ENCODE data around the gene OGA. TPM values are rescaled to one million over a fixed set of nuclear protein-coding genes. Genes with fewer than 3 reads are reported as not detected.
"Not testable (repeated sequence)": the region's sequence is repeated elsewhere in the genome, so short reads cannot be mapped to it uniquely, and the experiment has no call there.

Gene OGA
- total RNA-seq, 2 experiments from 2014 or later = 395 to 416 TPM

GRCh38 chr10:101789686-101790085 lies 28.6 kb downstream of the OGA start:
- ATAC-seq (ENCODE audit: poor library complexity) (no peak), DNase-seq (no peak)
- no peak overlapping the region for H3K27ac ChIP-seq (ENCODE audit: low read depth in 1 of 2, low read length in 2 of 2)
- intact Hi-C loops (cut with DNase I, micrococcal nuclease) = loop anchor here in 1 of 2 experiments (10.0 kb wide), 1 partner anchor 265 kb away; the partner anchor contains the start of gene ARMH3
- no peaks in the 10 kb centered on the region for H3K27me3 Mint-ChIP-seq
- H3K9me3 ChIP-seq (ENCODE audit: control insufficient read depth in 1 of 2, insufficient read depth in 1 of 2, low read length in 2 of 2) = no peaks in the 10 kb centered on the region
- H3K36me3 ChIP-seq (ENCODE audit: insufficient read depth, low read length) = peaks cover 92% of the 10 kb centered on the region
- no peak for TF ChIP-seq CTCF (IDR thresholded peaks at IDR 0.05)
- POLR2A ChIA-PET = no interaction called here
- peaks cover 89% of the 10 kb centered on the region for H3K36me3 Mint-ChIP-seq (ENCODE audit: low read depth)
- no peak overlapping the region for H3K4me3 Mint-ChIP-seq
- H3K27me3 ChIP-seq (ENCODE audit: control insufficient read depth in 1 of 2, insufficient read depth in 2 of 2, low read length in 2 of 2) = no peaks in the 10 kb centered on the region
- peaks cover 19% of the 10 kb centered on the region for H3K4me1 Mint-ChIP-seq (ENCODE audit: low read depth)
- no peaks in the 10 kb centered on the region for H3K9me3 Mint-ChIP-seq
- H3K27ac Mint-ChIP-seq = no peak overlapping the region
- H3K4me3 ChIP-seq (ENCODE audit: low read length) = no peak overlapping the region
- no peaks in the 10 kb centered on the region for H3K4me1 ChIP-seq (ENCODE audit: insufficient read depth, low read length)
- CTCF ChIA-PET = no interaction called here

GRCh38 chr10:101789231-101789630 lies 29.0 kb downstream of the OGA start:
- ATAC-seq (ENCODE audit: poor library complexity); CTCF ChIA-PET; H3K4me1 ChIP-seq (ENCODE audit: insufficient read depth, low read length); H3K9me3 ChIP-seq (ENCODE audit: control insufficient read depth in 1 of 2, insufficient read depth in 1 of 2, low read length in 2 of 2); H3K27ac Mint-ChIP-seq; H3K9me3 Mint-ChIP-seq; H3K27ac ChIP-seq (ENCODE audit: low read depth in 1 of 2, low read length in 2 of 2); POLR2A ChIA-PET; H3K27me3 Mint-ChIP-seq; H3K27me3 ChIP-seq (ENCODE audit: control insufficient read depth in 1 of 2, insufficient read depth in 2 of 2, low read length in 2 of 2); DNase-seq; H3K4me3 Mint-ChIP-seq; H3K4me3 ChIP-seq (ENCODE audit: low read length): not testable (repeated sequence)
- intact Hi-C loops (cut with DNase I, micrococcal nuclease) = loop anchor here in 1 of 2 experiments (10.0 kb wide), 1 partner anchor 266 kb away; the partner anchor contains the start of gene ARMH3
- H3K36me3 ChIP-seq (ENCODE audit: insufficient read depth, low read length) = peaks cover 89% of the 10 kb centered on the region
- Mint-ChIP-seq H3K4me1 (ENCODE audit: low read depth) (peaks cover 24% of the 10 kb centered on the region), H3K36me3 (ENCODE audit: low read depth) (peaks cover 89% of the 10 kb centered on the region)

GRCh38 chr10:101785801-101786200 lies 32.4 kb downstream of the OGA start:
- Mint-ChIP-seq H3K27ac (peak overlapping the region; percentile 86), H3K9me3 (no peaks in the 10 kb centered on the region)
- peaks cover 63% of the 10 kb centered on the region for H3K36me3 ChIP-seq (ENCODE audit: insufficient read depth, low read length)

More at GRCh38 chr10:101785801-101786200, 32.4 kb downstream of the OGA start:
- DNase-seq (no peak), ATAC-seq (ENCODE audit: poor library complexity) (no peak)
- CTCF ChIA-PET = no interaction called here
- intact Hi-C loops (cut with DNase I, micrococcal nuclease) = loop anchor here in 1 of 2 experiments (10.0 kb wide), 1 partner anchor 269 kb away; the partner anchor contains the start of gene ARMH3
- Mint-ChIP-seq H3K4me1 (ENCODE audit: low read depth) (peaks cover 55% of the 10 kb centered on the region), H3K27me3 (no peaks in the 10 kb centered on the region), H3K36me3 (ENCODE audit: low read depth) (peaks cover 69% of the 10 kb centered on the region), H3K4me3 (peak overlapping the region; percentile 12)
- no peak overlapping the region for H3K4me3 ChIP-seq (ENCODE audit: low read length)
- H3K9me3 ChIP-seq (ENCODE audit: control insufficient read depth in 1 of 2, insufficient read depth in 1 of 2, low read length in 2 of 2) = no peaks in the 10 kb centered on the region
- peaks cover 36% of the 10 kb centered on the region for H3K4me1 ChIP-seq (ENCODE audit: insufficient read depth, low read length)
- H3K27ac ChIP-seq (ENCODE audit: low read depth in 1 of 2, low read length in 2 of 2) = no peak overlapping the region
- TF ChIP-seq CTCF (IDR thresholded peaks at IDR 0.05) = no peak
- H3K27me3 ChIP-seq (ENCODE audit: control insufficient read depth in 1 of 2, insufficient read depth in 2 of 2, low read length in 2 of 2) = no peaks in the 10 kb centered on the region
- POLR2A ChIA-PET = interaction anchor here (1.8 to 4.3 kb wide), 3 partner anchors 10 to 32 kb away, joined by 5 to 43 read pairs (median 20); partner anchors contain the start of gene OGA

All from CD4-positive, alpha-beta T cell (primary cell).